ENCODE results near the gene RWDD2A. TPM values are rescaled to one million over a fixed set of nuclear protein-coding genes. Genes with fewer than 3 reads are reported as not detected.
A peak's percentile ranks its signal among the peaks of the same experiment; 100 is the strongest.

The RWDD2A gene
- 3.9 TPM for total RNA-seq
- long read RNA-seq, transcript RWDD2A-201 (3 exons, 3,744 nt), result major isoform, 9 of 11 reads
- long read RNA-seq, partial matches to known transcripts, result 1 of 11 reads
- long read RNA-seq, other reads (novel, unspliced or antisense), result 1 of 11 reads

DNA sequence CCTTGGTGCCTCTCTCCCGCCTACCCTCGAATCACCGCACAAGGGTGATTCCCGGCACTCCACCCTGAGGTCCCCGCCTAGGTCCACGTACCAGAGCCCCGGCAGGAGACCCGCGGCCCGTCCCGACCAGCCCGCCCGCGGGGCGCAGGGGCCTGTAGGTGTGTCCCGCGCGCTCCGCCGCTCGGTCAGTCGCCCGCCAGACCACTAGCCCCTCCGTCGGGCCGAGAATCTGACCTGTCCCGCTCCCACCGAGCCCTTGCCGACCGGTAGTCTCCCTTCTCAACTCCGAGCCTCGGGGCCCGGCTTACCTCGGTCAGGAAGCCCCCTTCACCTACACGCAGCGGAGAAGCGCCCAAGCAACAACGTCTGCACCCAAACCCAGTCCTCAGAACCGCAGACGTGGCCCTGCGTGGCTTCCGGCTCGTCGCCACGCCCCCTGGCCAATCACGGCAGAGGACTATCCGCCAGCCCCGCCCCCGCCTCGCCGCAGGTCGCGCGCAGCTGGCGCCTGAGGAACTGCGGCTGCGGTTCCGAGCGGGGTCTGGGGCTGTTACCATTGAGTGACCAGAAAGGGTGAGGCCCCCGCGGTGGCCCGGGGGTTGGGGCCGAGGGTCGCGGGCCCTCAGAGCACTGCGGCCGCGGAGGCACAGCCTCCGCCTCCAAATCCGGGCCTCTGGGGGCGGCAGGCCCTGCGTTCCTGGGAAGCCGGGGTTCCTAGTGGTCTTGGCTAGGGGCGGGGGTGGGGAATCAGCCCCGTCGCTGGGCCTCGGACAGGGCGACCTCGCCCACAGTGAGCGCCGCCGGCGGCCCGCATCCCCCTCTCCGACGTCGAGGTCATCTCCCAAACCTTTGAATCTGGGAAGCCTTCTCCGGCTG lies at the start of gene RWDD2A, which contains the start of gene PGM3:
Gene RWDD2A (plus strand): TSS at position 487 of the 876 bp plus-strand sequence. CDS start 1,095 bp downstream, outside the sequence.
Gene PGM3 (minus strand): TSS at position 395 of the 876 bp plus-strand sequence. CDS start 2,253 bp downstream, outside the sequence.
- intact Hi-C loops (cut with DNase I), result no loop called here
- TF ChIP-seq, protein P1, sequence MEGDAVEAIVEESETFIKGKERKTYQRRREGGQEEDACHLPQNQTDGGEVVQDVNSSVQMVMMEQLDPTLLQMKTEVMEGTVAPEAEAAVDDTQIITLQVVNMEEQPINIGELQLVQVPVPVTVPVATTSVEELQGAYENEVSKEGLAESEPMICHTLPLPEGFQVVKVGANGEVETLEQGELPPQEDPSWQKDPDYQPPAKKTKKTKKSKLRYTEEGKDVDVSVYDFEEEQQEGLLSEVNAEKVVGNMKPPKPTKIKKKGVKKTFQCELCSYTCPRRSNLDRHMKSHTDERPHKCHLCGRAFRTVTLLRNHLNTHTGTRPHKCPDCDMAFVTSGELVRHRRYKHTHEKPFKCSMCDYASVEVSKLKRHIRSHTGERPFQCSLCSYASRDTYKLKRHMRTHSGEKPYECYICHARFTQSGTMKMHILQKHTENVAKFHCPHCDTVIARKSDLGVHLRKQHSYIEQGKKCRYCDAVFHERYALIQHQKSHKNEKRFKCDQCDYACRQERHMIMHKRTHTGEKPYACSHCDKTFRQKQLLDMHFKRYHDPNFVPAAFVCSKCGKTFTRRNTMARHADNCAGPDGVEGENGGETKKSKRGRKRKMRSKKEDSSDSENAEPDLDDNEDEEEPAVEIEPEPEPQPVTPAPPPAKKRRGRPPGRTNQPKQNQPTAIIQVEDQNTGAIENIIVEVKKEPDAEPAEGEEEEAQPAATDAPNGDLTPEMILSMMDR (IDR thresholded peaks at IDR 0.05), result no peak
- H3K4me3 ChIP-seq, result peak within 1 kb of the TSS; percentile 99
- no peaks in the 10 kb centered on the region for H3K9me3 ChIP-seq
- DNase-seq (peak; percentile 94), ATAC-seq (peak; percentile 98 to 100)
- no peaks in the 10 kb centered on the region for H3K27me3 ChIP-seq (ENCODE audit: low read depth)
- peak within 1 kb of the TSS; percentile 90 for H3K27ac ChIP-seq
- peaks cover 27% of the 10 kb centered on the region for H3K36me3 ChIP-seq
- peaks cover 27% of the 10 kb centered on the region for H3K4me1 ChIP-seq

DNA sequence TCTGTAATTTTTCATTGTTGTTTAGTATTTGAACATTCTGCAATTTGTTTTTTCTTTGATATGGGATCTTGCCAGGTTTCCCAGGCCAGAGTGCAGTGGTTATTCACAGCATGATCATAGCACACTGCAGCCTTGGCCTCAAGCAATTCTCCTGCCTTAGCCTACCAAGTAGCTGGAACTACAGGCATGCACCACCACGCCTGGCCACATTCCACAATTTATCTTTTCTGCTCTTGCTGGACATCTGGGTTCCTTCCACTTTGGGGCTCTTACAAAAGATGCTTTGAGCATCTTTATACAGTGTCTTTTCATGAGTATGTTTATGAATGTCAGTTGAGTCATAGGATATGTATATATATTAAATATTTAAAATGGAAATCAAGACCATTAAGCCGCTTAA lies 42.0 kb upstream of the RWDD2A start:
- Histone ChIP-seq H3K4me1 (no peaks in the 10 kb centered on the region), H3K36me3 (peaks cover 78% of the 10 kb centered on the region), H3K27me3 (ENCODE audit: low read depth) (no peaks in the 10 kb centered on the region), H3K4me3 (no peak overlapping the region), H3K27ac (no peak overlapping the region), H3K9me3 (no peaks in the 10 kb centered on the region)
- ATAC-seq (no peak), DNase-seq (no peak)
- intact Hi-C loops (cut with DNase I), result no loop called here
- TF ChIP-seq, protein P1 (IDR thresholded peaks at IDR 0.05), result no peak

DNA sequence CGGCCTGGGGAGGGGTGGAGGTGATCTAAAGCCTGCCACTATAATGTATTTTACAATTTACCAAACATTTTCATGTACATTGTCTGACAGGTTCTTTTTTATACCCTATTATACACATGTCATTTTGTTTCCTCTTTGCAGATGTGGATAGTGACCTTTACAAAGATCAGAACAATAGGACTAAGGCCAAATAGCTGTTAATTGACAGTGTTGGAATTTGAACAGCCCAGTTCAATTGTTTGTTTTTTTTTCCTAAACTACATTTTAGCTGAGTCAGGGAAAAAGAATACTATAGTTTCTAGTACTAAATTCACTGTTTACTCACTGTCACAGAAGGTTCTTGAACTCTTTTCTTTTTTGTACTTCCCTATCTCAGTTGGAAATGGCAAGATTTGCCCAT lies 40.2 kb upstream of the RWDD2A start:
- Histone ChIP-seq H3K4me3 (no peak overlapping the region), H3K27me3 (ENCODE audit: low read depth) (no peaks in the 10 kb centered on the region), H3K9me3 (no peaks in the 10 kb centered on the region), H3K4me1 (no peaks in the 10 kb centered on the region), H3K27ac (no peak overlapping the region), H3K36me3 (peaks cover 78% of the 10 kb centered on the region)
- DNase-seq (no peak), ATAC-seq (no peak)
- intact Hi-C loops (cut with DNase I), result no loop called here
- TF ChIP-seq, protein P1 (IDR thresholded peaks at IDR 0.05), result no peak

DNA sequence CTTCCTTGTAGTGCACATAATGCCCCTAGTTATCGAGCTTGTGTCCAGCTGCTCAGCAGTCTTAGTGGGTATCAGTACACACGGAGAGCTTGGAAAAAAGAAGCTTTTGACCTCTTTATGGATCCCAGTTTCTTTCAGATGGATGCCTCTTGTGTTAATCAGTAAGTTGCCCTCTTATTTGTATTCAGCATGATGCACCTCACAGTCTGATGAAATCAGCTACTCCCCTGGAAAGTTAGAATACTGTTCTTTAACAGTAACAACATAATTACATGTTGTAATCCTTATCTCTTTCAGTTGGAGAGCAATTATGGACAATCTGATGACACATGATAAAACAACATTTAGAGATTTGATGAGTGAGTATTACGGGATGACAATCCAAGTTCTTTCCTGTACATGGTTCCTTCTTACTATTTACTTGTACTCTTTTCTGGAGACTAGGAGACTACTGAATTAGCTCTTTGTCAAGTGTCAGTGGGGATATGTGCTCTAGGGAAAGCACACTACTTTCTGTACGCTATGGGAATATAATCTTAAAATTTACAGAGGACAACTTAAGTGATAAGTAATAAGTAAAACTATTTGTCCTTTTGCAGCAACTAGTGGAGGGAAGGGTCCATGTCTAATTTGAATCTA lies 39.2 kb upstream of the RWDD2A start:
- no peak overlapping the region for H3K4me3 ChIP-seq
- H3K9me3 ChIP-seq, result no peaks in the 10 kb centered on the region
- TF ChIP-seq, protein P1 (IDR thresholded peaks at IDR 0.05), result no peak
- no peaks in the 10 kb centered on the region for H3K4me1 ChIP-seq
- DNase-seq (no peak), ATAC-seq (no peak)
- intact Hi-C loops (cut with DNase I), result no loop called here
- H3K36me3 ChIP-seq, result peaks cover 81% of the 10 kb centered on the region
- H3K27ac ChIP-seq, result no peak overlapping the region
- H3K27me3 ChIP-seq (ENCODE audit: low read depth), result no peaks in the 10 kb centered on the region

DNA sequence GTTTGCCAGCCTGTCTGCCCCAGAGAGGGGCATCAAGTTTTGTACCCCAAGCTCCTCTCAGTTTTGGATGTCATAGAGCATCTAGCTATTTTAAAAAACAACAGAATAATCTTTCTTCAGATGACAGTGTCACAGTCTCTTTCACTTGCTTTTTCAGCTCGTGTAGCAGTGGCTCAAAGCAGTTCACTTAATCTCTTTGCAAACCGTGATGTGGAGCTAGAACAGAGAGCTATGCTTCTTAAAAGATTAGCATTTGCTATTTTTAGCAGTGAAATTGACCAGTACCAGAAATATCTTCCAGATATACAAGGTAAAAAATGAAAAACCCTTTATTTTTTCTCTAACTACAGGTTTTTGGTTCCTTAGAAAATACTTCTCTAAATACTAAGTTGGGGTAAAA lies 37.4 kb upstream of the RWDD2A start:
- Histone ChIP-seq H3K36me3 (peaks cover 93% of the 10 kb centered on the region), H3K27ac (no peak overlapping the region), H3K9me3 (no peaks in the 10 kb centered on the region), H3K4me3 (no peak overlapping the region), H3K27me3 (ENCODE audit: low read depth) (no peaks in the 10 kb centered on the region), H3K4me1 (no peaks in the 10 kb centered on the region)
- no peak for DNase-seq
- no peak for ATAC-seq
- TF ChIP-seq, protein P1 (IDR thresholded peaks at IDR 0.05), result no peak
- intact Hi-C loops (cut with DNase I), result no loop called here
